ENCODE measurements around the gene SLC49A3.

DNA sequence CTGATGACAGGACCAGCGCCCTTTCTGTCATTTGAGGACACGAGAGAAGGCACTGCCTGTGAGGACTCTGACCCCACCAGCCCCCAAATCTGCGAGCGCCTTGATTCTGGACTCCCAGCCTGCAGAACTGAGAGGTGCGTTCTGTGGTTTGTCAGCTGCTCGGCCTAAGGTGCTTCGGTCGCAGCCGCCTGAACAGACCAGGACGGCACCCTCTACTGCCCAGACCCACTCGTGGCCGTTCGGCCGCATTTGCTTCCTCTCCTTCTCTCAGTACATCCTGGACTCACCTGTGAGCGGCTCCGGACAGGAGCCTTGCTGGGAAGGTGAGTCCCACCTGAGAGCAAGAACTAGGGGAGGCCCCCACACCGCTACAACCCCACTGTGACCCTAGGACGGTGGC lies 25.1 kb upstream of the SLC49A3 start:
- TF ChIP-seq TAF1 (IDR thresholded peaks at IDR 0.05; ENCODE audit: borderline replicate concordance, low read depth, low read length): no peak
- no peak for TF ChIP-seq POLR2A (IDR thresholded peaks at IDR 0.05; ENCODE audit: low read depth, low read length)
- TF ChIP-seq POLR2AphosphoS5 (IDR thresholded peaks at IDR 0.05; ENCODE audit: low read depth, low read length): no peak
